ENCODE data around the gene UQCR11. TPM values are rescaled to one million over a fixed set of nuclear protein-coding genes. Genes with fewer than 3 reads are reported as not detected.
A peak's percentile ranks its signal among the peaks of the same experiment; 100 is the strongest.

Gene UQCR11
- total RNA-seq, 4 donors from 2014 or later, result 56.6 to 83.2 (median 64.6) TPM

DNA sequence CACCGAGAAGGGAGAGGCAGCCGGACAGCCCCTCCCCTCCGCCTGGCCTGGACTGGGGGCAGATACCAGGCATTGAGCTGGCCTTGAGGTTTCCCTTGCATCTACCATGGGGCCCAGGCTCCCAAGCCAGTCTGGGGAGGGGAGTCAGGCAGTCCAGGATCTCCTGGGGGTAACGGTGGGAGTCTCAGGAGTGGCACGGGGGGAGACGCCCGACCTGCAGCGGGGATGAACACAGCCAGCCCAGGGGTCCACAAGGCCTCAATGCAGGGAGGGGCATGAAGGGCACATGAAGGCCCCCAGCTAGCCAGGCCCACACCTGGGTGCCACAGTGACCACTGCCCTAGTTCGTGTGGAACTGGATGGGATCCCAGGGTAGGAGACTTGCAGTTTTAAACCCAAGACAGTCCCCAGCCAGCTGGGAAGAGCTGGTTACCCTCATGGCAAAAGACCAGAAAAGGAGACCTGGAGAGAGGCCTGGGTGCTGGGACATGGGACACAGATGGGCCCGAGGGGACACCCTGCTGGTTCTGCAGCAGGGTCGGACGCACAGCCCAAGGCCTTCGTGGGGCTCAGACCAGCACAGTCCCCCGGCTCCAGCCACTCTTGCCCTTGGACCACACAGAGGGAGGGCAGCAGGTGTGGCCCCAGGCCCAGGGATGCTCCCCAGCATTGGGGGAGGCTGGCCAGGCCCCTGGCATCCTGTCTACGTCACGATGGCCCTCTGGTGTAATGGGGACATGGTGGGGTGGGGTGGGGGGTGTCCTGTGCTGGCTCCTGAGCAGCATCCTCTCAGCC is 4.6 kb upstream of the UQCR11 start:
- no peak for ATAC-seq (ENCODE audit: low FRiP score)
- no peak for DNase-seq (ENCODE audit: low spot score)
- TF ChIP-seq, protein P1, sequence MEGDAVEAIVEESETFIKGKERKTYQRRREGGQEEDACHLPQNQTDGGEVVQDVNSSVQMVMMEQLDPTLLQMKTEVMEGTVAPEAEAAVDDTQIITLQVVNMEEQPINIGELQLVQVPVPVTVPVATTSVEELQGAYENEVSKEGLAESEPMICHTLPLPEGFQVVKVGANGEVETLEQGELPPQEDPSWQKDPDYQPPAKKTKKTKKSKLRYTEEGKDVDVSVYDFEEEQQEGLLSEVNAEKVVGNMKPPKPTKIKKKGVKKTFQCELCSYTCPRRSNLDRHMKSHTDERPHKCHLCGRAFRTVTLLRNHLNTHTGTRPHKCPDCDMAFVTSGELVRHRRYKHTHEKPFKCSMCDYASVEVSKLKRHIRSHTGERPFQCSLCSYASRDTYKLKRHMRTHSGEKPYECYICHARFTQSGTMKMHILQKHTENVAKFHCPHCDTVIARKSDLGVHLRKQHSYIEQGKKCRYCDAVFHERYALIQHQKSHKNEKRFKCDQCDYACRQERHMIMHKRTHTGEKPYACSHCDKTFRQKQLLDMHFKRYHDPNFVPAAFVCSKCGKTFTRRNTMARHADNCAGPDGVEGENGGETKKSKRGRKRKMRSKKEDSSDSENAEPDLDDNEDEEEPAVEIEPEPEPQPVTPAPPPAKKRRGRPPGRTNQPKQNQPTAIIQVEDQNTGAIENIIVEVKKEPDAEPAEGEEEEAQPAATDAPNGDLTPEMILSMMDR (IDR thresholded peaks at IDR 0.05), result no peak

GRCh38 chr19:1609103-1609396 is 3.8 kb upstream of the UQCR11 start:
- DNase-seq (ENCODE audit: low spot score), result no peak
- TF ChIP-seq, protein P1 (IDR thresholded peaks at IDR 0.05), result no peak
- no peak for ATAC-seq (ENCODE audit: low FRiP score)

- TF ChIP-seq, protein P1 (IDR thresholded peaks at IDR 0.05), result no peak
- DNase-seq (ENCODE audit: low spot score), result no peak
- ATAC-seq (ENCODE audit: low FRiP score), result no peak
These were observed 3.3 kb upstream of the UQCR11 start for GRCh38 chr19:1608359-1609102.

DNA sequence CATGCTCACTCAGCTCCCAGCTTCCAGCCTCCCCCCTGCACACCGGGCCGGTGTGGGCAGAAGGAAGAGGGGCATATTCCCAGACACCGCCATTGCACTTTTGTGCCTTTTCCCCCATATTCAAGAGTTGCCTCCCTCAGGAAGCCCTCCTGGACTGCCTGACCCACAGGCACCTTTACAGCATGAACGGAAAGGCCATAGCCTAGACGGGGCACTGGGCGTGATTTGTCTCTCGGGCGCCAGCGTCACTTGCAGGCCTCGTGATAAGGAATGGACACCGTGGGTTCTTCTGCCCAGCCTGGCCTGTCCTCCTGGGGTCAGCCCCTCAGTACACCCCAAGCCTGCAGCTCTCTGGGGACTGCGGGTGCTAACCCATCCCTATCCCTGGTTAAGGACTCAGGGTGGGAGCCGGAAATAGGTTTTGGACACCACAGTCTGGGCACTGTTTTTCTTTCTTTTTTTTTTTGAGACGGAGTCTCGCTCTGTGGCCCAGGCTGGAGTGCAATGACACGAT is 933 bp upstream of the UQCR11 start:
- no peak for DNase-seq (ENCODE audit: low spot score)
- TF ChIP-seq, protein P1 (IDR thresholded peaks at IDR 0.05), result no peak
- ATAC-seq (ENCODE audit: low FRiP score), result peak; percentile 26

DNA sequence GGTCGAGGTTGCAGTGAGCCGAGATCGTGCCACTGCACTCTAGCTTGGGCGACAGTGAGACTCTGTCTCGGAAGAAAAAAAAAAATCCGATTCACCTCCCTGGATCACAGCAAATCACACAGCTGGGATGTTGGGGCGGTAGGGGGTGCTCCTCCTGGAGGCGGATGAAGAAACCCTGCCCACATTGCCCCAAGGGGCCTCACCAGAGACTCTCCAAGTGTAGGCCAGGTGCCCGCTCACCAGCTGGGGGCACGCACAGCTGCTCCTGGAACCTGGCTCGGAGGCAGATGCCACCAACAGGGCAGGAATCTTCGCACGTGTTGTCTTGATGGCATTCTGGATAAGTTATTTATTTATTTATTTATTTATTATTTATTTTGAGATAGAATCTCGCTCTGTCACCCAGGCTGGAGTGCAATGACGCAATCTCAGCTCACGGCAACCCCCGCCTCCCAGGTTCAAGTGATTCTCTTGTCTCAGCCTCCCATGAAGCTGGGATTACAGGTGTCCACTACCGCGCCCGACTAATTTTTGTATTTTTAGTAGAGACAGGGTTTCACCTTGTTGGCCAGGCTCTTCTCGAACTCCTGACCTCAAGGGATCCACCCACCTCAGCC is 3.1 kb downstream of the UQCR11 start:
- DNase-seq (ENCODE audit: low spot score) (no peak), ATAC-seq (ENCODE audit: low FRiP score) (no peak)
- TF ChIP-seq, protein P1 (IDR thresholded peaks at IDR 0.05), result no peak

DNA sequence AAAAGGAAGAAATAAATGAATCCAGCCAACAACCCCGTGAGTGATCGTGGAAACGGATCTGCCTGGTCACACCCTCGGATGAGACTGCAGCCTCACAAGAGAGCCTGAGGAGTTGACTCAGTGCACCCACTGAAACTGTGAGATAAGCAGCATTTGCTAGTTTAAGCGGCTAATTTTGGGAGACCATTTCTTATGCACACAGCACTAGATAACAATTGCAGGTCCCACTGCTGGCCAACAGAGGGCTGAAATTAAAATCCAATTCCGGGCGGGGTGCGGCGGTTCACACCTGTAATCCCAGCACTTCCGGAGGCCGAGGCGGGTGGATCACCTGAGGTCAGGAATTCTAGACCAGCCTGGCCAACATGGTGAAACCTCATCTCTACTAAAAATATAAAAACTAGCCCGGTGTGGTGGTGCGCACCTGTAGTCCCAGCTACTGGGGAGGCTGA is 3.6 kb downstream of the UQCR11 start:
- TF ChIP-seq, protein P1 (IDR thresholded peaks at IDR 0.05), result no peak
- DNase-seq (ENCODE audit: low spot score) (no peak), ATAC-seq (ENCODE audit: low FRiP score) (no peak)

All from omental fat pad (tissue), 4 donors.